DND-41 (cell line): ENCODE results near the gene VPS8.

Source experiments
- ATAC-seq: fragments of 200-7000 bp; cut with Tn5 transposase; 3 replicates; pipeline ENCODE4 v1.9.1; 2021; ENCODE audit warnings: low read depth; ENCODE audit not compliant: insufficient read depth
- DNase-seq: peaks from one replicate; pipeline ENCODE4 v3.0.0-alpha.2; 2020
- H2AFZ ChIP-seq: 2 replicates; pipeline ENCODE4 v1.6.0; 2012; ENCODE audit warnings: low read depth, low read length
- H3K27ac ChIP-seq: 2 replicates; pipeline ENCODE4 v1.5.1; 2012; ENCODE audit warnings: low read length, inconsistent platforms
- H3K27me3 ChIP-seq: fragments of 200-600 bp; sonication (generic); 2 replicates; pipeline ENCODE4 v1.6.0; 2012; ENCODE audit warnings: low read length, mild to moderate bottlenecking, inconsistent platforms; ENCODE audit not compliant: insufficient read depth, poor library complexity
- H3K36me3 ChIP-seq: 2 replicates; pipeline ENCODE4 v1.5.1; 2012; ENCODE audit warnings: low read length, inconsistent platforms; ENCODE audit not compliant: insufficient read depth
- H3K4me1 ChIP-seq: 2 replicates; pipeline ENCODE4 v1.5.1; 2012; ENCODE audit warnings: mild to moderate bottlenecking, low read length; ENCODE audit not compliant: insufficient read depth
- H3K4me2 ChIP-seq: 2 replicates; pipeline ENCODE4 v1.6.0; 2012; ENCODE audit warnings: mild to moderate bottlenecking, moderate library complexity, low read length, inconsistent platforms; ENCODE audit not compliant: insufficient read depth
- H3K4me3 ChIP-seq, 2 experiments: fragments of 200-600 bp in 1 of 2; shearing (Covaris generic) in 1 of 2; 2 replicates each; pipeline ENCODE4 v1.5.1; 2012 to 2016; ENCODE audit warnings: inconsistent platforms in 2 of 2, low read length in 2 of 2, mild to moderate bottlenecking in 2 of 2, low read depth in 1 of 2, moderate library complexity in 1 of 2
- H3K79me2 ChIP-seq: 2 replicates; pipeline ENCODE4 v1.6.0; 2012; ENCODE audit warnings: low read length, inconsistent platforms; ENCODE audit not compliant: insufficient read depth
- H3K9ac ChIP-seq: 2 replicates; pipeline ENCODE4 v1.6.0; 2012; ENCODE audit warnings: low read depth, mild to moderate bottlenecking, inconsistent platforms, low read length, moderate library complexity
- H3K9me3 ChIP-seq: 2 replicates; pipeline ENCODE4 v1.5.1; 2012; ENCODE audit warnings: low read length, moderate library complexity, mild to moderate bottlenecking, inconsistent platforms; ENCODE audit not compliant: insufficient read depth, severe bottlenecking
- H4K20me1 ChIP-seq: 2 replicates; pipeline ENCODE4 v1.6.0; 2012; ENCODE audit warnings: low read length; ENCODE audit not compliant: insufficient read depth
- CTCF ChIP-seq: IDR thresholded peaks from 2 replicates; pipeline ENCODE4 v1.5.1; 2012; ENCODE audit warnings: borderline replicate concordance, low read length, moderate library complexity, mild to moderate bottlenecking; ENCODE audit not compliant: poor library complexity, severe bottlenecking; ENCODE audit errors: extremely low read depth
- EZH2 ChIP-seq: IDR thresholded peaks from 3 replicates; pipeline ENCODE4 v1.6.1; 2012; ENCODE audit warnings: borderline replicate concordance, low read depth, mild to moderate bottlenecking, moderate library complexity, low read length, inconsistent platforms; ENCODE audit not compliant: severe bottlenecking

The VPS8 gene

GRCh38 chr3:184842433-184842832 is 30.5 kb downstream of the VPS8 start:
- Histone ChIP-seq H3K36me3 (peaks cover 1% of the 10 kb centered on the region; the same call in 1 of the 2 replicates), H2AFZ (no peak overlapping the region), H3K4me2 (no peak overlapping the region), H3K9ac (no peak overlapping the region), H3K27me3 (no peaks in the 10 kb centered on the region), H3K79me2 (no peaks in the 10 kb centered on the region), H3K27ac (no peak overlapping the region), H3K9me3 (no peaks in the 10 kb centered on the region), H3K4me1 (no peaks in the 10 kb centered on the region), H4K20me1 (no peaks in the 10 kb centered on the region), H3K4me3 (no peak overlapping the region)
- DNase-seq (no peak), ATAC-seq (no peak)
- TF ChIP-seq EZH2 = no peak
- no peak for TF ChIP-seq CTCF

GRCh38 chr3:184845819-184846218 is 33.9 kb downstream of the VPS8 start:
- no peak overlapping the region for H3K27ac ChIP-seq
- no peak overlapping the region for H3K9ac ChIP-seq
- H3K36me3 ChIP-seq = peaks cover 8% of the 10 kb centered on the region; the same call in 1 of the 2 replicates
- H3K9me3 ChIP-seq = no peaks in the 10 kb centered on the region
- DNase-seq (no peak), ATAC-seq (no peak)
- H3K79me2 ChIP-seq = no peaks in the 10 kb centered on the region
- no peak overlapping the region for H3K4me2 ChIP-seq
- no peak overlapping the region for H2AFZ ChIP-seq
- no peaks in the 10 kb centered on the region for H3K27me3 ChIP-seq
- H3K4me3 ChIP-seq = no peak overlapping the region
- TF ChIP-seq CTCF (no peak), EZH2 (no peak)
- H3K4me1 ChIP-seq = no peaks in the 10 kb centered on the region
- H4K20me1 ChIP-seq = no peaks in the 10 kb centered on the region

- Histone ChIP-seq H3K4me3 (no peak overlapping the region), H3K4me1 (no peaks in the 10 kb centered on the region), H3K4me2 (no peak overlapping the region), H3K27ac (no peak overlapping the region), H3K36me3 (peaks cover 14% of the 10 kb centered on the region; the same call in 1 of the 2 replicates), H3K9ac (no peak overlapping the region), H3K79me2 (no peaks in the 10 kb centered on the region), H3K9me3 (no peaks in the 10 kb centered on the region), H4K20me1 (no peaks in the 10 kb centered on the region), H2AFZ (no peak overlapping the region), H3K27me3 (no peaks in the 10 kb centered on the region)
- TF ChIP-seq CTCF = no peak
- TF ChIP-seq EZH2 = no peak
- DNase-seq = no peak
- ATAC-seq = no peak
Observed at GRCh38 chr3:184846496-184846895, 34.5 kb downstream of the VPS8 start.

GRCh38 chr3:184848934-184849333 is 37.0 kb downstream of the VPS8 start:
- H3K4me3 ChIP-seq = no peak overlapping the region
- no peak overlapping the region for H2AFZ ChIP-seq
- peaks cover 25% of the 10 kb centered on the region for H3K36me3 ChIP-seq
- no peak overlapping the region for H3K27ac ChIP-seq
- TF ChIP-seq EZH2 = no peak
- TF ChIP-seq CTCF = no peak
- H3K4me1 ChIP-seq = no peaks in the 10 kb centered on the region
- ATAC-seq = no peak
- no peaks in the 10 kb centered on the region for H3K27me3 ChIP-seq
- no peak for DNase-seq
- H3K4me2 ChIP-seq = no peak overlapping the region
- no peaks in the 10 kb centered on the region for H3K79me2 ChIP-seq
- no peak overlapping the region for H3K9ac ChIP-seq
- H4K20me1 ChIP-seq = no peaks in the 10 kb centered on the region
- no peaks in the 10 kb centered on the region for H3K9me3 ChIP-seq
